ENCODE measurements around the gene SLC39A11.

SLC39A11 gene

GRCh38 chr17:72813481-72813880 lies 279.0 kb downstream of the SLC39A11 start:
- no peak overlapping the region for H3K27ac ChIP-seq (ENCODE audit: insufficient read depth, low read depth, low read length, poor library complexity, severe bottlenecking)
- 95 to 96% methylated on average over 5 of the region's 5 CpGs for WGBS, 2 experiments
- no peaks in the 10 kb centered on the region for H3K27me3 ChIP-seq (ENCODE audit: control insufficient read depth, insufficient read depth, low read length, poor library complexity, severe bottlenecking)
- H3K9me3 ChIP-seq (ENCODE audit: control insufficient read depth, low read length) = no peaks in the 10 kb centered on the region
- H3K36me3 ChIP-seq (ENCODE audit: control insufficient read depth, insufficient read depth, low read length) = no peaks in the 10 kb centered on the region
- no peak overlapping the region for H3K4me3 ChIP-seq (ENCODE audit: insufficient read depth, low read depth, low read length)
- H3K4me1 ChIP-seq (ENCODE audit: control insufficient read depth, insufficient read depth, low read length) = no peaks in the 10 kb centered on the region

- Histone ChIP-seq H3K36me3 (ENCODE audit: control insufficient read depth, insufficient read depth, low read length) (no peaks in the 10 kb centered on the region), H3K27me3 (ENCODE audit: control insufficient read depth, insufficient read depth, low read length, poor library complexity, severe bottlenecking) (no peaks in the 10 kb centered on the region), H3K4me3 (ENCODE audit: insufficient read depth, low read depth, low read length) (no peak overlapping the region), H3K27ac (ENCODE audit: insufficient read depth, low read depth, low read length, poor library complexity, severe bottlenecking) (no peak overlapping the region), H3K9me3 (ENCODE audit: control insufficient read depth, low read length) (no peaks in the 10 kb centered on the region), H3K4me1 (ENCODE audit: control insufficient read depth, insufficient read depth, low read length) (no peaks in the 10 kb centered on the region)
- WGBS, 2 experiments = 84 to 86% methylated on average over 7 of the region's 7 CpGs
Measured at GRCh38 chr17:72812823-72813222, 279.7 kb downstream of the SLC39A11 start.

GRCh38 chr17:72811976-72812687 lies 280.4 kb downstream of the SLC39A11 start:
- Histone ChIP-seq H3K9me3 (ENCODE audit: control insufficient read depth, low read length) (no peaks in the 10 kb centered on the region), H3K36me3 (ENCODE audit: control insufficient read depth, insufficient read depth, low read length) (no peaks in the 10 kb centered on the region), H3K27me3 (ENCODE audit: control insufficient read depth, insufficient read depth, low read length, poor library complexity, severe bottlenecking) (no peaks in the 10 kb centered on the region), H3K27ac (ENCODE audit: insufficient read depth, low read depth, low read length, poor library complexity, severe bottlenecking) (no peak overlapping the region), H3K4me3 (ENCODE audit: insufficient read depth, low read depth, low read length) (no peak overlapping the region), H3K4me1 (ENCODE audit: control insufficient read depth, insufficient read depth, low read length) (no peaks in the 10 kb centered on the region)
- WGBS, 2 experiments = 89 to 95% methylated on average over 3 of the region's 3 CpGs

GRCh38 chr17:72810991-72811508 lies 281.4 kb downstream of the SLC39A11 start:
- Histone ChIP-seq H3K9me3 (ENCODE audit: control insufficient read depth, low read length) (no peaks in the 10 kb centered on the region), H3K27me3 (ENCODE audit: control insufficient read depth, insufficient read depth, low read length, poor library complexity, severe bottlenecking) (no peaks in the 10 kb centered on the region), H3K4me1 (ENCODE audit: control insufficient read depth, insufficient read depth, low read length) (no peaks in the 10 kb centered on the region), H3K4me3 (ENCODE audit: insufficient read depth, low read depth, low read length) (no peak overlapping the region), H3K27ac (ENCODE audit: insufficient read depth, low read depth, low read length, poor library complexity, severe bottlenecking) (no peak overlapping the region), H3K36me3 (ENCODE audit: control insufficient read depth, insufficient read depth, low read length) (no peaks in the 10 kb centered on the region)
- WGBS, 2 experiments = 100% methylated on average over 1 of the region's 1 CpG; no CpG with 5 or more reads in 1 of the 2 experiments

GRCh38 chr17:72806011-72806410 lies 286.5 kb downstream of the SLC39A11 start:
- Histone ChIP-seq H3K27ac (ENCODE audit: insufficient read depth, low read depth, low read length, poor library complexity, severe bottlenecking) (no peak overlapping the region), H3K36me3 (ENCODE audit: control insufficient read depth, insufficient read depth, low read length) (no peaks in the 10 kb centered on the region)
- 88 to 90% methylated on average over 5 of the region's 5 CpGs for WGBS, 2 experiments

GRCh38 chr17:72804949-72805707 lies 287.4 kb downstream of the SLC39A11 start:
- Histone ChIP-seq H3K36me3 (ENCODE audit: control insufficient read depth, insufficient read depth, low read length) (no peaks in the 10 kb centered on the region), H3K4me1 (ENCODE audit: control insufficient read depth, insufficient read depth, low read length) (no peaks in the 10 kb centered on the region), H3K9me3 (ENCODE audit: control insufficient read depth, low read length) (no peaks in the 10 kb centered on the region), H3K27me3 (ENCODE audit: control insufficient read depth, insufficient read depth, low read length, poor library complexity, severe bottlenecking) (no peaks in the 10 kb centered on the region), H3K4me3 (ENCODE audit: insufficient read depth, low read depth, low read length) (no peak overlapping the region), H3K27ac (ENCODE audit: insufficient read depth, low read depth, low read length, poor library complexity, severe bottlenecking) (no peak overlapping the region)
- 92 to 93% methylated on average over 9 of the region's 9 CpGs for WGBS, 2 experiments

More at GRCh38 chr17:72806011-72806410, 286.5 kb downstream of the SLC39A11 start:
- no peaks in the 10 kb centered on the region for H3K9me3 ChIP-seq (ENCODE audit: control insufficient read depth, low read length)
- H3K4me3 ChIP-seq (ENCODE audit: insufficient read depth, low read depth, low read length) = no peak overlapping the region
- no peaks in the 10 kb centered on the region for H3K27me3 ChIP-seq (ENCODE audit: control insufficient read depth, insufficient read depth, low read length, poor library complexity, severe bottlenecking)
- H3K4me1 ChIP-seq (ENCODE audit: control insufficient read depth, insufficient read depth, low read length) = no peaks in the 10 kb centered on the region

GRCh38 chr17:72802726-72803125 lies 289.8 kb downstream of the SLC39A11 start:
- H3K27ac ChIP-seq (ENCODE audit: insufficient read depth, low read depth, low read length, poor library complexity, severe bottlenecking) = no peak overlapping the region
- H3K9me3 ChIP-seq (ENCODE audit: control insufficient read depth, low read length) = no peaks in the 10 kb centered on the region
- 83% methylated on average over 8 of the region's 8 CpGs for WGBS, 2 experiments
- no peaks in the 10 kb centered on the region for H3K36me3 ChIP-seq (ENCODE audit: control insufficient read depth, insufficient read depth, low read length)
- H3K27me3 ChIP-seq (ENCODE audit: control insufficient read depth, insufficient read depth, low read length, poor library complexity, severe bottlenecking) = no peaks in the 10 kb centered on the region
- H3K4me1 ChIP-seq (ENCODE audit: control insufficient read depth, insufficient read depth, low read length) = no peaks in the 10 kb centered on the region
- no peak overlapping the region for H3K4me3 ChIP-seq (ENCODE audit: insufficient read depth, low read depth, low read length)

GRCh38 chr17:72797142-72797541 lies 295.3 kb downstream of the SLC39A11 start:
- Histone ChIP-seq H3K27ac (ENCODE audit: insufficient read depth, low read depth, low read length, poor library complexity, severe bottlenecking) (no peak overlapping the region), H3K4me3 (ENCODE audit: insufficient read depth, low read depth, low read length) (no peak overlapping the region), H3K9me3 (ENCODE audit: control insufficient read depth, low read length) (no peaks in the 10 kb centered on the region), H3K27me3 (ENCODE audit: control insufficient read depth, insufficient read depth, low read length, poor library complexity, severe bottlenecking) (no peaks in the 10 kb centered on the region), H3K36me3 (ENCODE audit: control insufficient read depth, insufficient read depth, low read length) (no peaks in the 10 kb centered on the region), H3K4me1 (ENCODE audit: control insufficient read depth, insufficient read depth, low read length) (peaks cover 6% of the 10 kb centered on the region)
- 88 to 91% methylated on average over 1 to 2 of the region's 2 CpGs for WGBS, 2 experiments

GRCh38 chr17:72795941-72796340 lies 296.5 kb downstream of the SLC39A11 start:
- WGBS, 2 experiments = 61 to 63% methylated on average over 5 of the region's 5 CpGs
- Histone ChIP-seq H3K36me3 (ENCODE audit: control insufficient read depth, insufficient read depth, low read length) (no peaks in the 10 kb centered on the region), H3K4me1 (ENCODE audit: control insufficient read depth, insufficient read depth, low read length) (peaks cover 6% of the 10 kb centered on the region), H3K9me3 (ENCODE audit: control insufficient read depth, low read length) (no peaks in the 10 kb centered on the region), H3K4me3 (ENCODE audit: insufficient read depth, low read depth, low read length) (no peak overlapping the region), H3K27ac (ENCODE audit: insufficient read depth, low read depth, low read length, poor library complexity, severe bottlenecking) (no peak overlapping the region), H3K27me3 (ENCODE audit: control insufficient read depth, insufficient read depth, low read length, poor library complexity, severe bottlenecking) (no peaks in the 10 kb centered on the region)

GRCh38 chr17:72794152-72794551 lies 298.3 kb downstream of the SLC39A11 start:
- 83 to 91% methylated on average over 5 of the region's 5 CpGs for WGBS, 2 experiments

More at GRCh38 chr17:72794152-72794551, 298.3 kb downstream of the SLC39A11 start:
- Histone ChIP-seq H3K27ac (ENCODE audit: insufficient read depth, low read depth, low read length, poor library complexity, severe bottlenecking) (no peak overlapping the region), H3K27me3 (ENCODE audit: control insufficient read depth, insufficient read depth, low read length, poor library complexity, severe bottlenecking) (no peaks in the 10 kb centered on the region), H3K4me3 (ENCODE audit: insufficient read depth, low read depth, low read length) (no peak overlapping the region), H3K9me3 (ENCODE audit: control insufficient read depth, low read length) (no peaks in the 10 kb centered on the region), H3K4me1 (ENCODE audit: control insufficient read depth, insufficient read depth, low read length) (peaks cover 6% of the 10 kb centered on the region), H3K36me3 (ENCODE audit: control insufficient read depth, insufficient read depth, low read length) (no peaks in the 10 kb centered on the region)
